ENCODE data around the gene PPIL4. TPM values are rescaled to one million over a fixed set of nuclear protein-coding genes. Genes with fewer than 3 reads are reported as not detected.

Gene PPIL4
- total and polyA plus RNA-seq, 2 of the 13 experiments (the other 11 are each of a cell fraction or from before 2014, with no cell fraction given), result 5.5 to 46.0 TPM

DNA sequence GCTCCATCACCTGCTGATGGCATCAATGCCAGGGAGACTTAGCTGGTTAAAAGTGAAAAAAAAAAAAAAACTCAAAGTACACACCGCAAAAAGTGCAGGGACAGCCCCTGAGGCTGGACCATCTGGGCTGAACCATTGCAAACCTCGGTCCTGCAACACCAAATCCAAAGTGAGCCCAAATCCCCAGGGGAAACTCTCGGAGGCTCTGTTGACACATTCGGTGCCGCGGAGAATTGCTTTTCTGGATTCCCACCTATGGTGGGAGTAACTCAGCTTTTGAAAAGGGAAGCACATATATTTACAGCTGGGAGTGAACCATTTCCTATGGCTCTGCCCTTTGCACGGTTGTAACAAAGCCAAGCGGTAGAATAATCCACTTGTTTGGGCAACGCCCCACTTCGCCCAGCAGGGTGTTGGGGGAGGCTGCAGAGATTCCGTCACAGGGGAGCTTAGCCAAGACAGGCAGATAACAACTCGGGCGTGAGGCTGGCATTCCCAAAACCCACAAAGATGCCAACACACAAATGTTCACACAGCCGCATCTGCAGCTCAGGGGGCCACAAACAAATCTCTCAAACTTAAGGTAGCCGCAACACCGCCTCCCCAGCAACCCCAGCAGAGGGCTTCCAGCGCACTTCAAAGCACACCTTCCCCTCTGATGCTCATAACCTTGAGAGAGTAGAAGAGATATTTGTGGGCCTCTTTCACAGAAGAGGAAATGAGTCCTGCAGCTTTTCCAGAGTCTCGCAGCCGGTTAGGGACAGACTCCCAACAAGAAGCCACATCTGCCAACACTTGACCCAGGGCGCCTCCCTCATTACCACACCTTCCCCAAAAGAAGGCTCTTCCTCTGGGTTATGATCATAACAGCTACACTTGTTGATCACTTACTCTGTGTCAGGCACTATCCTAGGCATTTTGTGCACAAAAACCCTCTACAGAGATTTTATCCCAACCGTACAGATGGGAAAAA is 72.5 kb downstream of the PPIL4 start (continued):
- no peak for TF ChIP-seq MAZ (IDR thresholded peaks at IDR 0.05; ENCODE audit: borderline replicate concordance, low read depth, low read length)
- no peak for TF ChIP-seq MAZ (CRISPR knock-in tag; IDR thresholded peaks at IDR 0.05; ENCODE audit: low read depth)
- TF ChIP-seq, protein P1, sequence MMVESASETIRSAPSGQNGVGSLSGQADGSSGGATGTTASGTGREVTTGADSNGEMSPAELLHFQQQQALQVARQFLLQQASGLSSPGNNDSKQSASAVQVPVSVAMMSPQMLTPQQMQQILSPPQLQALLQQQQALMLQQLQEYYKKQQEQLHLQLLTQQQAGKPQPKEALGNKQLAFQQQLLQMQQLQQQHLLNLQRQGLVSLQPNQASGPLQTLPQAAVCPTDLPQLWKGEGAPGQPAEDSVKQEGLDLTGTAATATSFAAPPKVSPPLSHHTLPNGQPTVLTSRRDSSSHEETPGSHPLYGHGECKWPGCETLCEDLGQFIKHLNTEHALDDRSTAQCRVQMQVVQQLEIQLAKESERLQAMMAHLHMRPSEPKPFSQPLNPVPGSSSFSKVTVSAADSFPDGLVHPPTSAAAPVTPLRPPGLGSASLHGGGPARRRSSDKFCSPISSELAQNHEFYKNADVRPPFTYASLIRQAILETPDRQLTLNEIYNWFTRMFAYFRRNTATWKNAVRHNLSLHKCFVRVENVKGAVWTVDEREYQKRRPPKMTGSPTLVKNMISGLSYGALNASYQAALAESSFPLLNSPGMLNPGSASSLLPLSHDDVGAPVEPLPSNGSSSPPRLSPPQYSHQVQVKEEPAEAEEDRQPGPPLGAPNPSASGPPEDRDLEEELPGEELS (CRISPR knock-in tag; IDR thresholded peaks at IDR 0.05), result peak; percentile 24; the same call in 1 of the 2 replicates
- TF ChIP-seq, protein P2, sequence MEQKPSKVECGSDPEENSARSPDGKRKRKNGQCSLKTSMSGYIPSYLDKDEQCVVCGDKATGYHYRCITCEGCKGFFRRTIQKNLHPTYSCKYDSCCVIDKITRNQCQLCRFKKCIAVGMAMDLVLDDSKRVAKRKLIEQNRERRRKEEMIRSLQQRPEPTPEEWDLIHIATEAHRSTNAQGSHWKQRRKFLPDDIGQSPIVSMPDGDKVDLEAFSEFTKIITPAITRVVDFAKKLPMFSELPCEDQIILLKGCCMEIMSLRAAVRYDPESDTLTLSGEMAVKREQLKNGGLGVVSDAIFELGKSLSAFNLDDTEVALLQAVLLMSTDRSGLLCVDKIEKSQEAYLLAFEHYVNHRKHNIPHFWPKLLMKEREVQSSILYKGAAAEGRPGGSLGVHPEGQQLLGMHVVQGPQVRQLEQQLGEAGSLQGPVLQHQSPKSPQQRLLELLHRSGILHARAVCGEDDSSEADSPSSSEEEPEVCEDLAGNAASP (CRISPR knock-in tag; IDR thresholded peaks at IDR 0.05; ENCODE audit: borderline replicate concordance), result 0 out of 2 replicates have a peak, but pooled peaks have one; percentile 31
- no peak for TF ChIP-seq ZNF160 (CRISPR knock-in tag; IDR thresholded peaks at IDR 0.05)
- TF ChIP-seq ZNF558 (CRISPR knock-in tag; IDR thresholded peaks at IDR 0.05; ENCODE audit: borderline replicate concordance), result no peak
- peak; percentile 39; the same call in 1 of the 2 replicates for TF ChIP-seq CREM (IDR thresholded peaks at IDR 0.05)
- no peak for TF ChIP-seq CREM (CRISPR knock-in tag; IDR thresholded peaks at IDR 0.05)
- 0 out of 2 replicates have a peak, but pooled peaks have one; percentile 15 for TF ChIP-seq RAD21 (CRISPR knock-in tag; IDR thresholded peaks at IDR 0.05)
- no peak for TF ChIP-seq DPF2 (CRISPR knock-in tag; IDR thresholded peaks at IDR 0.05; ENCODE audit: borderline replicate concordance, low read depth)
- peak; percentile 71; the same call in 1 of the 2 replicates for TF ChIP-seq ZSCAN29 (CRISPR knock-in tag; conservative IDR thresholded peaks at IDR 0.05)
- peak; percentile 51; the same call in 1 of the 2 replicates for TF ChIP-seq TBX2 (CRISPR knock-in tag; IDR thresholded peaks at IDR 0.05; ENCODE audit: borderline replicate concordance)
- TF ChIP-seq, protein P3, sequence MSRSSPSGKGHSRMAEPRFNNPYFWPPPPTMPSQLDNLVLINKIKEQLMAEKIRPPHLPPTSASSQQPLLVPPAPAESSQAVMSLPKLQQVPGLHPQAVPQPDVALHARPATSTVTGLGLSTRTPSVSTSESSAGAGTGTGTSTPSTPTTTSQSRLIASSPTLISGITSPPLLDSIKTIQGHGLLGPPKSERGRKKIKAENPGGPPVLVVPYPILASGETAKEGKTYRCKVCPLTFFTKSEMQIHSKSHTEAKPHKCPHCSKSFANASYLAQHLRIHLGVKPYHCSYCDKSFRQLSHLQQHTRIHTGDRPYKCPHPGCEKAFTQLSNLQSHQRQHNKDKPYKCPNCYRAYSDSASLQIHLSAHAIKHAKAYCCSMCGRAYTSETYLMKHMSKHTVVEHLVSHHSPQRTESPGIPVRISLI (CRISPR knock-in tag; IDR thresholded peaks at IDR 0.05; ENCODE audit: borderline replicate concordance), result peak; percentile 70; the same call in 1 of the 2 replicates
- TF ChIP-seq, protein P4, sequence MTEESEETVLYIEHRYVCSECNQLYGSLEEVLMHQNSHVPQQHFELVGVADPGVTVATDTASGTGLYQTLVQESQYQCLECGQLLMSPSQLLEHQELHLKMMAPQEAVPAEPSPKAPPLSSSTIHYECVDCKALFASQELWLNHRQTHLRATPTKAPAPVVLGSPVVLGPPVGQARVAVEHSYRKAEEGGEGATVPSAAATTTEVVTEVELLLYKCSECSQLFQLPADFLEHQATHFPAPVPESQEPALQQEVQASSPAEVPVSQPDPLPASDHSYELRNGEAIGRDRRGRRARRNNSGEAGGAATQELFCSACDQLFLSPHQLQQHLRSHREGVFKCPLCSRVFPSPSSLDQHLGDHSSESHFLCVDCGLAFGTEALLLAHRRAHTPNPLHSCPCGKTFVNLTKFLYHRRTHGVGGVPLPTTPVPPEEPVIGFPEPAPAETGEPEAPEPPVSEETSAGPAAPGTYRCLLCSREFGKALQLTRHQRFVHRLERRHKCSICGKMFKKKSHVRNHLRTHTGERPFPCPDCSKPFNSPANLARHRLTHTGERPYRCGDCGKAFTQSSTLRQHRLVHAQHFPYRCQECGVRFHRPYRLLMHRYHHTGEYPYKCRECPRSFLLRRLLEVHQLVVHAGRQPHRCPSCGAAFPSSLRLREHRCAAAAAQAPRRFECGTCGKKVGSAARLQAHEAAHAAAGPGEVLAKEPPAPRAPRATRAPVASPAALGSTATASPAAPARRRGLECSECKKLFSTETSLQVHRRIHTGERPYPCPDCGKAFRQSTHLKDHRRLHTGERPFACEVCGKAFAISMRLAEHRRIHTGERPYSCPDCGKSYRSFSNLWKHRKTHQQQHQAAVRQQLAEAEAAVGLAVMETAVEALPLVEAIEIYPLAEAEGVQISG (CRISPR knock-in tag; IDR thresholded peaks at IDR 0.05), result no peak
